H9 (cell line): ENCODE results near the gene ELOA2. TPM values are rescaled to one million over a fixed set of nuclear protein-coding genes. Genes with fewer than 3 reads are reported as not detected.
"Not testable (repeated sequence)": the region's sequence is repeated elsewhere in the genome, so short reads cannot be mapped to it uniquely, and the experiment has no call there.

Source experiments
- DNase-seq: peaks from one replicate; pipeline ENCODE4 v3.0.0-alpha.2; 2017
- H2AFZ ChIP-seq: one replicate; pipeline ENCODE4 v1.6.1; 2013; ENCODE audit warnings: mild to moderate bottlenecking, low read length, control low read depth, moderate library complexity
- H2AK5ac ChIP-seq: 2 replicates; pipeline ENCODE4 v1.6.1; 2013; ENCODE audit warnings: low read length, control low read depth, mixed read lengths; ENCODE audit not compliant: insufficient read length
- H2BK120ac ChIP-seq: one replicate; pipeline ENCODE4 v1.6.1; 2013; ENCODE audit warnings: low read depth, mild to moderate bottlenecking, low read length, control low read depth, inconsistent platforms; ENCODE audit not compliant: poor library complexity, severe bottlenecking
- H2BK12ac ChIP-seq: 2 replicates; pipeline ENCODE4 v1.6.1; 2013; ENCODE audit warnings: low read length, control low read depth, mixed read lengths, low read depth; ENCODE audit not compliant: insufficient read length
- H2BK15ac ChIP-seq: 2 replicates; pipeline ENCODE4 v1.6.1; 2013; ENCODE audit warnings: low read depth, low read length, control low read depth
- H2BK20ac ChIP-seq: one replicate; pipeline ENCODE4 v1.6.1; 2013; ENCODE audit warnings: low read depth, mild to moderate bottlenecking, low read length, control low read depth, inconsistent platforms; ENCODE audit not compliant: poor library complexity, severe bottlenecking
- H2BK5ac ChIP-seq: 2 replicates; pipeline ENCODE4 v1.6.1; 2013; ENCODE audit warnings: low read length, control low read depth, mixed read lengths; ENCODE audit not compliant: insufficient read length
- H3K14ac ChIP-seq: 2 replicates; pipeline ENCODE4 v1.6.1; 2013; ENCODE audit warnings: low read length, control low read depth; ENCODE audit not compliant: insufficient read depth
- H3K18ac ChIP-seq: 2 replicates; pipeline ENCODE4 v1.6.1; 2013; ENCODE audit warnings: low read depth, mild to moderate bottlenecking, mixed read lengths, low read length, control low read depth; ENCODE audit not compliant: insufficient read length
- H3K23ac ChIP-seq: 2 replicates; pipeline ENCODE4 v1.6.1; 2013; ENCODE audit warnings: low read length, control low read depth, mixed read lengths, low read depth; ENCODE audit not compliant: insufficient read length
- H3K23me2 ChIP-seq: 2 replicates; pipeline ENCODE4 v1.6.1; 2013; ENCODE audit warnings: low read depth, mild to moderate bottlenecking, mixed read lengths, low read length, control low read depth; ENCODE audit not compliant: insufficient read length, poor library complexity, severe bottlenecking
- H3K27ac ChIP-seq: 2 replicates; pipeline ENCODE4 v1.5.1; 2013; ENCODE audit warnings: low read length, control low read depth, mixed read lengths, low read depth; ENCODE audit not compliant: insufficient read length
- H3K27me3 ChIP-seq: 2 replicates; pipeline ENCODE4 v1.6.1; 2013; ENCODE audit warnings: low read length, control low read depth, inconsistent platforms; ENCODE audit not compliant: insufficient read depth
- H3K4ac ChIP-seq: 2 replicates; pipeline ENCODE4 v1.6.1; 2013; ENCODE audit warnings: low read depth, mild to moderate bottlenecking, control low read depth, inconsistent platforms, low read length, moderate library complexity
- H3K4me1 ChIP-seq: 2 replicates; pipeline ENCODE4 v1.6.1; 2013; ENCODE audit warnings: low read length, control low read depth, inconsistent platforms; ENCODE audit not compliant: insufficient read depth
- H3K4me2 ChIP-seq: 2 replicates; pipeline ENCODE4 v1.6.1; 2013; ENCODE audit warnings: low read length, control low read depth, mixed read lengths; ENCODE audit not compliant: insufficient read length, insufficient read depth
- H3K56ac ChIP-seq: 2 replicates; pipeline ENCODE4 v1.6.1; 2013; ENCODE audit warnings: low read depth, mild to moderate bottlenecking, mixed read lengths, low read length, control low read depth; ENCODE audit not compliant: insufficient read length
- H3K79me1 ChIP-seq: 2 replicates; pipeline ENCODE4 v1.6.1; 2013; ENCODE audit warnings: low read depth, mild to moderate bottlenecking, moderate library complexity, low read length, control low read depth, inconsistent platforms; ENCODE audit not compliant: insufficient read depth, poor library complexity, severe bottlenecking
- H3K79me2 ChIP-seq: 2 replicates; pipeline ENCODE4 v1.6.1; 2013; ENCODE audit warnings: low read length, control low read depth, inconsistent platforms; ENCODE audit not compliant: insufficient read depth
- H3K9ac ChIP-seq: 2 replicates; pipeline ENCODE4 v1.6.1; 2013; ENCODE audit warnings: low read length, control low read depth, mixed read lengths; ENCODE audit not compliant: insufficient read length; ENCODE audit errors: extremely low read depth
- H3K9me3 ChIP-seq: one replicate; pipeline ENCODE4 v1.6.1; 2013; ENCODE audit warnings: low read depth, low read length, inconsistent platforms; ENCODE audit not compliant: control insufficient read depth
- H3T11ph ChIP-seq: one replicate; pipeline ENCODE4 v1.6.1; 2013; ENCODE audit warnings: mild to moderate bottlenecking, low read length, control low read depth, inconsistent platforms
- H4K20me1 ChIP-seq: one replicate; pipeline ENCODE4 v1.6.1; 2013; ENCODE audit not compliant: control insufficient read depth, insufficient read length, insufficient read depth
- H4K5ac ChIP-seq: 2 replicates; pipeline ENCODE4 v1.6.1; 2013; ENCODE audit warnings: low read depth, mild to moderate bottlenecking, mixed read lengths, low read length, control low read depth; ENCODE audit not compliant: insufficient read length
- H4K8ac ChIP-seq: replicated peaks from 2 replicates; pipeline ENCODE4 v1.6.1; 2013; ENCODE audit warnings: low read length, control low read depth, mixed read lengths, low read depth; ENCODE audit not compliant: insufficient read length
- H4K91ac ChIP-seq: 2 replicates; pipeline ENCODE4 v1.6.1; 2013; ENCODE audit warnings: low read depth, mild to moderate bottlenecking, moderate library complexity, mixed read lengths, low read length, control low read depth; ENCODE audit not compliant: insufficient read length
- H3K27ac Mint-ChIP-seq, 3 experiments: 2 replicates in 2 of 3; 3 replicates in 1 of 3; pipeline ENCODE4 v1.8.0; 2020 to 2021; ENCODE audit warnings: mixed read lengths in 3 of 3, mild to moderate bottlenecking in 1 of 3, moderate library complexity in 1 of 3
- H3K27me3 Mint-ChIP-seq: 2 replicates; pipeline ENCODE4 v1.8.0; 2021; ENCODE audit warnings: low read depth, mild to moderate bottlenecking, moderate library complexity, mixed read lengths
- H3K36me3 Mint-ChIP-seq, 3 experiments: 2 replicates in 2 of 3; 3 replicates in 1 of 3; pipeline ENCODE4 v1.8.0; 2020 to 2021; ENCODE audit warnings: low read depth in 3 of 3, mixed read lengths in 3 of 3; ENCODE audit not compliant: insufficient read depth in 1 of 3
- H3K4me1 Mint-ChIP-seq, 2 experiments: 2 replicates each; pipeline ENCODE4 v1.8.0; 2020; ENCODE audit warnings: mixed read lengths in 2 of 2
- H3K4me3 Mint-ChIP-seq, 2 experiments: 2 replicates in 1 of 2; 3 replicates in 1 of 2; pipeline ENCODE4 v1.8.0; 2020 to 2021; ENCODE audit warnings: mild to moderate bottlenecking in 2 of 2, mixed read lengths in 2 of 2, moderate library complexity in 1 of 2
- H3K9me3 Mint-ChIP-seq, 2 experiments: 2 replicates in 1 of 2; 3 replicates in 1 of 2; pipeline ENCODE4 v1.8.0; 2020; ENCODE audit warnings: mild to moderate bottlenecking in 2 of 2, mixed read lengths in 2 of 2, moderate library complexity in 1 of 2
- CTCF ChIP-seq: fragments of 200-600 bp; sonication (generic); conservative IDR thresholded peaks from 3 replicates; pipeline ENCODE4 v1.8.0; 2021; ENCODE audit warnings: antibody characterized with exemption, mild to moderate bottlenecking
- WGBS: extraction: QIAGEN DNeasy Blood & Tissue Kit; methylation state at CpG from one replicate; pipeline ENCODE4 v1.1.7; 2013; ENCODE audit warnings: missing lambda C conversion rate, low lambda C conversion rate, mixed read lengths; ENCODE audit not compliant: insufficient read length; ENCODE audit errors: extremely low coverage; 5-methylcytosine and 5-hydroxymethylcytosine counted together
- total RNA-seq: library from RNA; stranded (reverse); gene quantifications from 2 replicates; pipeline ENCODE4 v1.2.1, GENCODE V29; 2021

The ELOA2 gene
- total RNA-seq, 1 experiment from 2014 or later, result not detected

- Mint-ChIP-seq H3K9me3 (no peaks in the 10 kb centered on the region), H3K4me3 (no peak overlapping the region), H3K4me1 (peaks cover 0 to 6% of the 10 kb centered on the region in 2 experiments; a peak in 2 of 4 replicates), H3K27ac (peak overlapping the region in 1 of 3 experiments; percentile 34; a peak in 1 of 7 replicates), H3K27me3 (no peaks in the 10 kb centered on the region), H3K36me3 (no peaks in the 10 kb centered on the region)
- Histone ChIP-seq H2BK120ac (no peak overlapping the region), H4K91ac (no peak overlapping the region), H3K79me1 (no peaks in the 10 kb centered on the region), H3T11ph (no peak overlapping the region), H2BK12ac (no peak overlapping the region), H2BK20ac (no peak overlapping the region), H3K14ac (no peak overlapping the region), H3K4me1 (no peaks in the 10 kb centered on the region), H3K9ac (no peak overlapping the region), H2AFZ (no peak overlapping the region), H2BK15ac (no peak overlapping the region), H3K79me2 (no peaks in the 10 kb centered on the region), H3K23ac (no peak overlapping the region), H3K27ac (no peak overlapping the region), H3K4ac (no peak overlapping the region), H3K9me3 (no peaks in the 10 kb centered on the region), H3K23me2 (no peaks in the 10 kb centered on the region), H3K4me2 (no peak overlapping the region), H2AK5ac (no peak overlapping the region), H4K5ac (no peak overlapping the region), H3K18ac (no peak overlapping the region), H3K27me3 (no peaks in the 10 kb centered on the region), H2BK5ac (no peak overlapping the region), H4K20me1 (no peaks in the 10 kb centered on the region), H3K56ac (no peak overlapping the region), H4K8ac (no peak overlapping the region)
- TF ChIP-seq CTCF, result no peak
- no CpG with 5 or more reads among the region's 19 CpGs for WGBS
- no peak for DNase-seq
Measured at GRCh38 chr18:47032945-47033344, 2.5 kb downstream of the ELOA2 start.

- H2BK20ac ChIP-seq, DNase-seq, H3K9me3 ChIP-seq, H3K4me3 Mint-ChIP-seq, H3K27ac ChIP-seq, H3K18ac ChIP-seq, H3K27me3 Mint-ChIP-seq, H2AK5ac ChIP-seq, H3K23ac ChIP-seq, H2AFZ ChIP-seq, H3T11ph ChIP-seq, H3K27ac Mint-ChIP-seq, H4K5ac ChIP-seq, H4K20me1 ChIP-seq, H3K79me2 ChIP-seq, H2BK5ac ChIP-seq, H3K79me1 ChIP-seq, H3K56ac ChIP-seq, H4K91ac ChIP-seq, H3K4ac ChIP-seq, H4K8ac ChIP-seq, H2BK12ac ChIP-seq, H3K4me1 Mint-ChIP-seq, H3K36me3 Mint-ChIP-seq, H3K23me2 ChIP-seq, H3K27me3 ChIP-seq, H2BK120ac ChIP-seq, H2BK15ac ChIP-seq, H3K9ac ChIP-seq, H3K14ac ChIP-seq, H3K4me2 ChIP-seq, H3K4me1 ChIP-seq, H3K9me3 Mint-ChIP-seq: not testable (repeated sequence)
- no CpG with 5 or more reads among the region's 12 CpGs for WGBS
Measured at GRCh38 chr18:47030887-47031286, 4.5 kb downstream of the ELOA2 start.
